ENCODE results near the gene BCAS1.
"Not testable (repeated sequence)": the region's sequence is repeated elsewhere in the genome, so short reads cannot be mapped to it uniquely, and the experiment has no call there.

The BCAS1 gene

DNA sequence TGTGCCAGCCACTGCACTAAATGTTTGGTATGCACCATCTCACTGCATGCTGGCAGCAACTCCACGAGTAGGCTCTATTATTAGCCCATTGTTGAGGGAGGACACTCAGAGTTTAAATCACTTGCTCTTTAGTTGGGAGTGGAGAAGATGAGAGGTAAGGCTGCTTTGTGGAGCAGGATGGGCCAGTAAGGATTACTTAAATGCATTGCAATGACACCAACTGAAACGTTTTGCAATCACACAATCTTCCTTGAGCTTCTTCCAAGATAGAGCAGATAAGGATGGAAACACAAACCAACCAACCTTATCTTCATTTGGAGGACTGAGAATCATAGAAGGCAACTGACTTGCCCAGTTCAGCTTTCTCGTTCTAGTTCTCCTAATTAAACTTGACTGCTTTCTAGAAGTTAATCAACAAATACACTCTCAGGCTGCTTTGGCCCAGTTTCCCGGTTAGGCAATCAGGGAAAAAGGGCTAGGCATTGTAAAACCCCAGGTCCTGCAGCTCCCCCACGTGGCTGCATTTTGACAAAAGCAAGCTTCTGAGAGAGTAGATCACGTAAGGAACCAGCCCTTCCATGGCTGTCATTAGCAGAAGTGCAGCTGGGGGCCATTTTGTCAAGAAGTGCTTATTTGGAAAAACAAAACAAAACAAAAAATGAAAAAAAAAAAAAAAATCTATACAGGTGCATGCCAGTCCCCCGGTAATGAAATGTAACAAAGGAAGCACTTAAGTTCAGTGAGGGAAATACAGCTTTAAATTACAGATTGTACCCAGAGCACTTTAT, 130.6 kb downstream of the BCAS1 start:
- DNase-seq, result peak; percentile 12

DNA sequence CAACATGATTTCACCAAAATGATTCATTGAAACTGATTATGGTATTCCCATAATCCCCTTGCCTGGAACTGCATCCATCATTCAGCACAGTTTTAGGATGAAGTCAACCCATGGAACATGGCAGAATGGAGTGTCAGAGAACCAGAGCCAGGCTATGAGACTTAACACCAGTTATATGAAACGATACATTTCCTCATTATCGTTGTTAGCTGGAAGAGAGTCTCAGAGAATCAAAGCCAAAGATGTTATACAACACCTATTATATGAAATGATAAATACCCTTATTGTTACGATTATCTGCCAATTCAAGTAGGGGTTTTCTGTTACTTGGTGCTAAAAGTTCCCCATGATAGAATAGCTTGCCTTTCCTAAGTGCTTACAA, 131.2 kb downstream of the BCAS1 start:
- DNase-seq, result no peak

DNA sequence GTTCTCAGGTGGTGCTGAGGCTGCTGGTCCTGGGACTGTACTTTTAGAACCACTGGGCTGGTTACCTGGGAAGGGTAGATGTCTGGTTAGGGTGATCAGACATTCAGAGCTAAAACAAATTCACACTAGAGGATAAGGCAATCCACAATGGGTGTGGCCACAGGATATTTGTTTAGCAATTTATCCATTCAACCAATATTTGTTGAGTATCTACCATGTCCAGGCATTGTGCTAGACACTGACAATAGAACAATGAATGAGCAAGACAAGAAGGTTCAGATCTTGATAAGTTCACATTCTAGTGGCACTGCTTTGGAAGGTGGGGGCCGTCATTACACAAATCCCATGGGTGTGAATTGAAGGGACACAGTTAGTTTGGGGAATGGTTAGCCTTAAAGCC, 131.7 kb downstream of the BCAS1 start:
- DNase-seq, result no peak

DNA sequence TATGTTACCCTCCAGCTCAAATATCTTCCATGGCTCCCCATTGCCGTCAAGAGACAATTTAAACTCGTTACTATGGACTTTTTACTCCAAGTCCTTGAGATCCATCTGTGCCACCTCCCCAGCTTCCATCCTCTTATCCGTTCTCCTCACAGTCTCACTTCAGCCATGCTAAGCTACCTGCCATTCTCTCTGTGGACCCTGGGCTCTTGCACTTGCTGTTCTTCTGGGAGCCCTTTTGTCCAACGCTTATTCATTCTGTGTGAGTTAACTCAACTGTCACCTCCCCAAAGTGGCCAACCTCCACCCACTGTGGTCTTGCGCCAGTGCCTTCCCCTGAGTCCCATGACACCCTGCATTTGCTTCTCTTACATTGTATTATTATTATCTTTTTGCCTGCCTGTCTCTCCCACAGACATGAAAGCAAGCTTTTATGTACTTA, 132.4 kb downstream of the BCAS1 start:
- DNase-seq, result no peak

DNA sequence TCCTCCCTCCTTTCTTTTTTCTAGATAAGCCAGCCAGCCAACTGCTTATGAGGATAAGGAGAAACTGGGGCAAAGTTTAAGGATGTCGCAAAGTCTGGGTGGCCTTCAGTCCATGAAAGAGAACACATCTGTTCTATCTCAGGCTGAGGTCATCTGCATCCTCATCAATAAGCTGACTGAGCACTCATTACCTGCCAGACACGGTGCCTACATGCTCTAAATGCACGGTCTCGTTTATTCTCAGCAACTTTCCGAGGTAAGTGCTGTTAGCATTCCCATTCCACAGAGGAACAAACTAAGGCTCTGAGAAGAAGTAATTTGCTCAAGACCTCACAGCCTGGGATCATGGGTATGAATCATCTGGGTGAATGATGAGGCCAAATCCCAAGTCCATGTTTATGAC, 133.1 kb downstream of the BCAS1 start:
- DNase-seq, result no peak

DNA sequence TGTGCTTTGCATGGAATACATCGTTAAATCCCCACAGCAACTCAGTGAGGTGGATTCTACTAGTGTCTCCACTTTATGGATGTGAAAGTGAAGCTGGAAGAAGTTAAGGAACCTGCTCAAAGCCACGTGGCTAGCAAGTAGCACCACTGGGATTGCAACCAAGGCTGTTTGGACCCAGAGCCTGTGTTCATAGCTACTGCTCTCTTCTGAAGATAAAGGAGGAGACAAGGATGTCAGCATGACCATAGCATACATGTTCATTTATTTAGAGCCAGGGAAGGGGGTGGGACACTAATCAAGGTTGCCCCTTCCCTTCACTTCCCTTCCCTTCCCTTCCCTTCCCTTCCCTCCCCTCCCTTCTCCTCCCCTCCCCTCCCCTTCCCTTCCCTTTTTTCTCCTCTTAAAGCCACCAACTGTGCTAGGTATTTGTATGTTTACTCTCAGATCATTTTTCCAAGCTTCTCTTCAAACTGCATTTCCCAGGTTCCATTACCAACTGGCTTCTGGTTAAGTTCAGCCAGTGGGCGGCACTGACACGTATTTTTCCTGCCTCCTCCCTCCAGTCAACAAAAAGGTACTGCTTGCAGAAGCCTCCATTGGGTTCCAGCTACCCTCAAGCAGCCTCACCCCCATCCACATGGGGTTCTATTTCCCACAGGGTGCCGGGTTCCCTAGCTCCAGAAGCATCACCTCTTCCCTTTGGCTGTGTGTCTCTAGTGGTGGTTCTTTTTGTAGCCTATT, 134.9 kb downstream of the BCAS1 start:
- DNase-seq, result no peak

DNA sequence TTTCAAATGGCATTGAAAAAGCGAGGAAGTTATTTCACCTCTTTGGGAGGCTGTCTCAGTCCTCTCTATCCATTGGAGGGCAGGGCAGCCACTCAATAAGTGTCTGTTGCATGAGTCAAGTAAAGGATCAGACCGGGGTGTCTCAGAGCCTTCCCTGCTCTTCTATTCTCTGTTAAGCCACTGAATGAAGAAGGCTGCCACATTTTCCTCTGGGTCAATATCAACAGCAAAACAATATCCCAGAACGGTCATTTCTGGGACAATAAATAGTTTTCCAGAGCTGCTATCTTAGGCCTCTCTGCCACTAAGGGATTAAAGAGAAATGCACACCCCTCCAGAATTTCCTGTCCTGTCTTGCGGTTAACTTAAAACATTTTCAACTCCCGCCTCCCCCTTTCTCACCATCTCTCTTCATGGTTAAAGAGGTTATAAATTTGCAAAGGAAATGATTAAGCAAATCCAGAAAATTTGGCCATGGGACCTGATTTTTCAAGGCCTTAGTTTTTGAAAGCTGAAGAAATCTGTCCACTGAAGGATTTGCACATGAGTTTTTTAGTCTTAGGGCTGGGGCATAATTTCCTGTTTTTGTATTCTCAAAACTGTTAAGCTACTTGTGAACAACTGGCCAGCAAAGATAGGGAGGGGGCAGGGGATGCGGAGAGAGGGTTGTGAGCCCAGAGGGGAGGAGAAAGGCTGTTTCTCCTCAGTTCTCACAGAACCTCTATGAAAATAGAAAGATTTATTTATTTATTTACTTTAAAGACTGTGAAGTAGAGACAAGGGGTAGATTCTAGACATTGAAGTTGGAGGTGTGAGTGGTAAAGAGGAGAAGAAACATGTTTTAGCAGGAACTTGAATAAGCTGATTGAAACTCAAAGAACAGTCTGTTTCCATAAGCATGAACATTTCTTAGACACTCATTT, 135.7 kb downstream of the BCAS1 start:
- no peak for DNase-seq

DNA sequence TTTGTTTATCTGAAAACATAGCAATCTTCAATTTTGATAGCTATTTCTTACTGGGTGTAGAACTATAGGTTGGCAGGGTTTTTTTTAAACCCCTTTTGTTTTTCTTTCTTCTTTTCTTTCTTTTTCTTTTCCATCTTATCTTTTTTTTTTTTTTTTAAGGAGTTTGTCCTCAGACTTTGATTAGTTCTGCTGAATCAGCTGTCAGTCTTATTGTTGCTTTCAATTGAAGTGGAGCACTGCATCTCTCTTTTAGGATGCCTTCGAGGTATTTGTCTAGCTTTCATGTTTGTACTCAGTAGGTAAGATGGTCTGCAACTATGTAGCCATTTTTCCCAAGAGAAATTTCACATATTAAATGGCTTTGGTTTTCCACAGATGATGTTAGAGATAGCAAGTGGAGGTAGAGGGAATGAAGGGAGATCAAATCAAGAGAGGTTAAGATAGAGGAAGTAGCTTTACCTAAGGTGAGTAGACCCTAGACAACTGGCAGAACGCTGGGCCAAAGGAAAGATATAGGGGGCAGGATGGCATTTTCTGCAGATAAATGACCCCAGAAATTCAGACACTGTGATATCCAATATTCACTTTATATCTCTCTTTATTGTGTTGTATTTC, 137.1 kb downstream of the BCAS1 start:
- DNase-seq, result no peak

DNA sequence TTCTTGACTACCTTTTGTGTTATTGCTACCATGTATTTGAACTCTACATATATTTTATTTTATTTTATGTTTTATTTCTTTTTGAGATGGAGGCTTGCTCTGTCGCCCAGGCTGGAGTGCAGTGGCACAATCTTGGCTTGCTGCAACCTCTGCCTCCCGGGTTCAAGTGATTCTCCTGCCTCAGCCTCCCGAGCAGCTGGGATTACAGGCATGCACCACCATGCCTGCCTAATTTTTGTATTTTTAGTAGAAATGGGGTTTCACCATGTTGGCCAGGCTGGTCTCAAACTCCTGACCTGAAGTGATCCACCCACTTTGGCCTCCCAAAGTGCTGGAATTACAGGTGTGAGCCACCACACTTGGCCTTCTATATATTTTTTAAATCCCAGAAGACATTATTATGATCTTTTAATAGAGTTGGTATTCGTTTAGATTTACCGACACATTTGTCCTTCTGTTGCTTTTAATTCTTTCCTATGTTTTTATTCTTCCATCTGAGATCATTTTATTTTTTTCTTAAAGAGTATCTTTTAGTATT, 137.7 kb downstream of the BCAS1 start:
- not testable (repeated sequence) for DNase-seq

DNA sequence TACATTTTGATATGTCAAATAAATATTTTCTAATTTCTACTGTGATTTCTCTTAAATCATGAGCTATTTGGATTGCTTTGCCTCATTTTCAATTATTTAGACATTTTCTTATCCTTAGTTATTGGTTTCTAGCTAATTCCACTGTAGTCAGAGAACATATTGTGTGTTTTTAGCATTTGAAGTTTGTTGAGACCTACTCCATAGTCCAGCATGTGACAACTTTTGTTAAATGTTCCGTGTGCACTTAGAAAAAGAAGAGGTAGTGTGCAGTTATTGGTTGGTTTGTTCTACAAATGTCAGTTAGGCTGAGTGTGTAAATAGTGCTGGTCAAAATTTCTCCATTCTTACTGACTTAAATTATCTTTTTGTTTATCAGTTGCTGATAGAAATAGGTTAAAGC, 138.8 kb downstream of the BCAS1 start:
- DNase-seq, result no peak

DNA sequence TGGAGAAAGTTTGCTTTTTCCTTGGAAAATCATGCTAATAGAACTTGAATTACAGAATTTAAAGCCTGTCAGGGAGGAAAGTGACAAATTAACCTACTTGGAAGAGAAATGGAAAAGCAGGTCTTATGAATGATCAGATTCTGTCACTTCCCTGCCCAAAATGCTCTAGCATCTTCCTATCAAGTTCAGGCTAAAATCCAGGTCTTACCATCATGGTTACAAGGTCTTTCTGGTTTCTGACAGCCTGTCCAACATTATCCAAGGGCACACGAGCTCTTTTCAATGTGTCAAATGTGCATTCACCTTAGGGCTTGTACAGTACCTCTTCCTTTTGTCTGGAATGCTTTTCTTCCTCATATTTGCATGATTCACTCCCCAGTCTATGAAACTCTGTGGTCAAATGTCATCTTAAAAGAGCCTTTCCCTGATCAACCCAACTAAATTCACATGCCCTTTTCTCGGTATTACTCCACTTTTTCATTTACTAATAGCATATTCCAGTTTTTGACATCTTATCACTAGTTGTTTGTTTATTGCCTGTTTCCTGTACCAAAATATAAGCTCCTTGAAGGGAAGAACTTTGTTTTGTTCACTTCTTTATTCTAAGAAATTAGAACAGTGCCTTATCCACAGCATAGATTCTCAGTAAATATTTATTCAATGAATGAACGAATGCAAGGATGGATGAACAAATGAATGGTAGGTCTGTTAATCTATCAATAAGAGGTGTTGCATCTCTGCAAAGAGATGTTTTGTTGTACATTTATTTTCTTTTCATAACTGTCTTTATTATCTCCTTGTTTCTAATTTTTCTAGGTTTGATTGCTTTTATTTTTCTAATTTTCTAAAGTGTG, 139.5 kb downstream of the BCAS1 start:
- no peak for DNase-seq

DNA sequence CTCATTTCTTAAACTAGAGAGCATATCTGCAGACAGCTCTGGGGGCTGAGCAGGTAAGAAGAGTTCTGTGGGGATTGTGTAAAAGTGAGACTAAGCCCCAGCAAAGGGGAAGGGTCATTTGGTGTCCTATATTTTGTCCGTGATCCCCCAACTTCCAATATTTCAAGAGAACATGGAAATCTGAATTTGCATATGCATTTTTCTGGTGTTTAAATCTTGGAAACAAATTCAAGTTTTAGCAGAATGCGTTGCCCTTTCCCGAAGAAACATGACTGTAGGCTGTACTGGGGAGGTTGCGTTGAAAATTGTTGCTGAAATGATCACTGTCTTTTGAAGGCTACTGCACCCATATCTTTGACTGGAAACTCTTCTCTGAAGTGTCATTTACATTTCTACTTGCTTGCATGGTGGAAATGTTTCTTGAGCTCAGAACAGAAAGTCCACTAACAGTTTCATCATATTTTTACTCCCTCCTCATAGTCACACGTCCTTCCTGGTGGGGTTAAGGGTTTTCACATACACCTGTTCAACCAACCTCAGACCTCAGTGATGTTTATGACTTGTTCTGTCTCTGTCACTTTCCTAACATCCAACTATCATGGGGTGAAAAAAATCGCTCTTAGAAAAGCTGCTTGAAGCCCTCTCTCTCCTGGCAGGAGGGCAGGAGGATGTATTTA, 140.3 kb downstream of the BCAS1 start:
- no peak for DNase-seq

DNA sequence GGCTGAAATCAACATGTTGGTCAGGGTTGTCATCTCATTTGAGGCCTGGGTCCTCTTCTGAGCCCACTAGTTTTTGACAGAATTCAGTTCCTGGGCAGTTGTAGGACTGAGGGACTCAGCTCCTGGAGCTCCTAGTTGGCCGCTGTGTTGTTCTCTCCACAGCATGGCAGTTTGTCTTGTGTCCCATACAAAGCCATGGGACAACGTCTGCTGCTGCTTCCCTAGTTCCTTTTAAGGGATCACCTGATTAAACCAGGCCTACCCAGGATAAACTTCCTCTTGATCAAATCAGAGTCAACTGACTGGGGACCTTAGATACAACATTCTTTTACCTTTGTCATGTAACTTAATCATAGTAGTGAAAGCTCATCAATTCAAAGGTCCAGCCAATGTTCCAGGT, 141.0 kb downstream of the BCAS1 start:
- DNase-seq, result no peak

DNA sequence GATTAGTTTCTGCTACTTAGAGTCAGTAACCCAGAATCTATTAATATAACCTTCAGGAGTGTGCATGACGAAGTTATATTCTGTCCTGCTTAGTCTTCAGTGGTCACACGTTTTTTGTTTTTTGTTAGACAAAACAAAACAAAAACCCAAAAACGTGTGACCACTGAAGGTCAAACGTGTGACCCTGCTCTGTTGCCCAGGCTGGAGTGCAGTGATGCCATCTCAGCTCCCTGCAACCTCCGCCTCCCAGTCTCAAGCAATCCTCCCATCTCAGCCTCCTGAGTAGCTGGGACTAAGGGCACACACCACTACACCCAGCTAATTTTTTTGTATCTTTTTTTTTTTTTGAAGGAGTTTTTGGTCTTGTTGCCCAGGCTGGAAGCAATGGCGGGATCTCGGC, 142.4 kb downstream of the BCAS1 start:
- no peak for DNase-seq

DNA sequence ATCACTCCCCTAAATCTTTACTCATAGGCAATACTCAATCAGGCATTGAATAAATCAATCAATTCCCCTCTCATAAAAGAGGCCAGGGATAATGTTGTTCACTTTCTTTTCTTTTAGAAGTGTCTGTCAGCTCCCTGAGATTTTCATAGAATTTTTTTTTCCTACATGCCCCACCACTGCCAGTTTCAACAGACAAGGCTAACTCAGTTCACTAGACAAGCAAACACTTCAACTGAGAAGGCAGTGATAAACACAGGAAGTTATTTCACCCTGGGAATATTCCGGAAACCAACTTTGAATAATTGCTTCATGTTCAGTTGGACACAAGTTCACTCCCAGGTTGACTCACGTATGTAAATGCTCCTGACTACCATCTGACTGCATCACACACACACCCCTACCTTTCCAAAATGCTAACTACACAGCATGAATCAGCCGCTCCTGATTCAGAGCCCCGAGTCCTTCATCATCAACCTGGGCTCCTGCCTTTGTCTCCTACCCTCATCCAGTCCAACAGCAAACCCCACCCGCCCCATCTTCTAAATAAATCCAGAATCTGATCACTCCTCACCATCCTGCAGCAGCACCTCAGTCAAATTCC, 143.9 kb downstream of the BCAS1 start:
- DNase-seq, result no peak

DNA sequence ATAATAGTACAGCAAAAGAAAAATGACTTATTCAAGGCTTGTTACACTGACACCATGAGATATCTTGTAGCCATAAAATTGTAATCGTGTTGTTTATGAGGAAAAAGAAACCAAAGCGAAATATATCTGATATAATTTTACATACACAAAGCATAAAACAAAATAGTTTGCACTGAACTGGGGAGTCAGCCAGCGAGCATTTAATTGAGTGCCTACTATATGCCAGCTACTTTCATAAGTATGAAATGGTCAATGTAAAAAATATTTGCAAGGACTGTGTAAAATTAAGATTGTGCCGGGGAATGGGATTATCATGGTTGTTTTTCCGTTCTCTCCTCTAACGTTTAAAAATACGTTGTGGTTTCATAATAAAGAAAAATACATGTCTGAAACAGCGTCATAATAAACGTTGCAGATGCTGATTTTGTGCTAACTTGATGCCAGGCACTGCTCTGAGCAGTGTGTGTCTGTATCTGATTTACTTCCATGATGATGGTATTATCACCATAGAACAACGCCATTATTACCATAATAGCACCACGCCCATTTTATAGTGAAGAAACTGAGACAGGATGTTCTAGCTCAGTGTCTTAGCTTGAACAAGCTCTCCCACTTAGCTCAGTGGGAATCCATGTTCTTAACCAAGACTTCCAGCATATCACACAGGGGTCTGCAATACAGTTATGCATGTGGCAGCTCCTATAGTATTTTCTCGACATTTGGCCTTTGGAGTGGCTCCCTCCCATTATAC, 144.6 kb downstream of the BCAS1 start:
- no peak for DNase-seq

DNA sequence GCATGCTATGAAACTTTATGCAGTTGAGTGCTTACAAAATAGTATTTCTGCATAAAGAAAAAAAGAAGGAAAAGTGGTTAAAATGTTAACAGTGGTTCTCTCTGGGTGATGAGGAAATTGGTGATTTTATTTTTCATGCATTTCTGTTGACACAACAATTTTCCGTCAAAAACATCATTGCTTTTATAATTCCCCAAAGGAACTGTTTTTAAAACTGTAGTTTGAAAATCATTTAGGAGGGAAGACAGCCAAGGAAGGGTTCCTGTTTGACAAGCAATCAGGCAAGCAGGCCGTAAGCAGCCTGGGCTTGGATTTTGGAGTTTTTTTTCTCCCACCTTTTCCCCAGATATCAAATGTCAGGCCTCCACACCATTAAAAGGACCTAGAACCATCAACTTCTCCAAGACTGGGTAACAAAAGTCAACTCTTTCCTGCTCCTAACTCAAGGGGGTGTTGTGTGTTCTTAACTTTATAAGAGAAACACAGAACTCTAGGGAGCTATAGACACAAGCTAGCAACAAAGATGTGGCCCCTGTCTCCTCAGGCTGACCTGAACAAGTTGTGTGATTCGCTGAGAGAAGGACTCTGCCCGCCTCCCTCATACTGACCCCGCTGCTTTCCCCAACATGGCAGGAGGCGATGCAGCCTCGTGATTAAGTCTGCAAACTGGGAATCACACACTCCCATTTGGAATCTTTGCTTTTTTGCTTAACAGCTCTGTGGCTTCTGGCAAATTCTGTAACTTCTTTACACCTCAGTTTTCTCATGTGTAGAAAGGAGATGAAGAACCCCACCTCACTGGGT, 146.6 kb downstream of the BCAS1 start:
- DNase-seq, result no peak

DNA sequence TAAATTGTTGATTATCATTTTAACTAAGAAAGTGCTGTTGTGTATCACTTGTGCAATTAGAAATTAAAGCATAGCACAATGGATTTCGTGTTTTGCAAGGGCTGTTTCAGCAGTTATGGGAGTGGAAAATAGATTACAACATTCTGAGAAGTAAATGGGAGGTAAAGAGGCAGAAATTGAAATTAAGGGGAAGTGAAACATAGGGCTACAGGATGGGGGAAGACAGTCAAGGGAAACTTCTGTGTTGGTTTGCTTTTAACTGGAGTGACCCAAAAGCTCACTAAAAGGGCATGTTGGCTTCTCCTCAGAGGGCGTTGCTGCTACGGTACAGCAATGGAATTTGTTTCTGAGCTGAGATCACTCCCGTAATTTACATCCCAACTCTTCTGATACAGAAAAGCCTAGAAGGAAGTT, 147.5 kb downstream of the BCAS1 start:
- no peak for DNase-seq

DNA sequence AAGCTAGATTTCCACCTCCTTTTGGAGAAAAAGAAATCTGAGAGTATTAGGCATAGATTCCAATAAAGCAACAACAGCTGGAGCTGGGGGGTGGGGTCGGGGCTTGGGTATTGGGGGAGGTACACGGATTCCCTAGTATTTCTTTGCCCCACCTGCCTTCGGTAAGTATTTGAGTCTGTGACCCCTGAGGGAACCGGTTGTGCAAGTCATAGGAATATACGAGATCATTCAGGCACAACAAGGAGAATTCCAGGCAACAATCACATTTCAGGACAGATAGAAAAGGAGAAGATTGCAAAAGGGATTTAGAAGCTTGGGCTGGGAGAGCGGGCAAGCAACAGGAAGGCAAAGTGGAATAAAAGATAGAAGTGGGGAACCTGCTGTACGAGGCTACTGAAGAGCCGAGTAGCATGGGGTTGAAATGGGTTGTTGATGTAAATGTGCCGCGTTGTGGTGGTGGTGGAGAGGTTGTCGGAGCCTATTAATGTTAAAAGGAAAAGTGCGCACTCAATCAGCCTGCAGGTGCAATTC, 148.9 kb downstream of the BCAS1 start:
- no peak for DNase-seq
